GM06990 (cell line): ENCODE data around the gene COL9A3.

Experiments used
- DNase-seq: peaks from one replicate; pipeline ENCODE4 v3.0.0-alpha.2; 2011; ENCODE audit not compliant: insufficient read length; ENCODE audit errors: extremely low read depth
- H3K27me3 ChIP-seq: replicated peaks from 2 replicates; pipeline ENCODE4 v1.6.0; 2011; ENCODE audit warnings: low read length; ENCODE audit not compliant: control insufficient read depth, insufficient read depth
- H3K36me3 ChIP-seq: 2 replicates; pipeline ENCODE4 v1.5.1; 2011; ENCODE audit warnings: low read length; ENCODE audit not compliant: control insufficient read depth, insufficient read depth
- H3K4me3 ChIP-seq: replicated peaks from 2 replicates; pipeline ENCODE4 v1.5.1; 2011; ENCODE audit warnings: low read depth, mild to moderate bottlenecking, control low read depth, low read length
- CTCF ChIP-seq: IDR thresholded peaks from 2 replicates; pipeline ENCODE4 v1.5.1; 2011; ENCODE audit warnings: low read length, control low read depth, mild to moderate bottlenecking, inconsistent platforms; ENCODE audit not compliant: insufficient read depth, poor library complexity, severe bottlenecking

Gene COL9A3

GRCh38 chr20:62816884-62817873, at the start of gene COL9A3:
Gene COL9A3, plus strand, starts transcription at chr20:62817050. Its CDS starts 15 bp downstream, at chr20:62817065.
- Histone ChIP-seq H3K36me3 (peaks cover 4% of the 10 kb centered on the region), H3K4me3 (no peak within 1 kb of the TSS), H3K27me3 (no peaks in the 10 kb centered on the region; the same call in 1 of the 2 replicates)
- no peak for TF ChIP-seq CTCF
- no peak for DNase-seq

GRCh38 chr20:62768234-62768546, 48.7 kb upstream of the COL9A3 start:
- H3K36me3 ChIP-seq = no peaks in the 10 kb centered on the region
- H3K4me3 ChIP-seq = no peak overlapping the region
- DNase-seq = no peak
- TF ChIP-seq CTCF = no peak
- H3K27me3 ChIP-seq = peaks cover 2% of the 10 kb centered on the region

- DNase-seq = no peak
- Histone ChIP-seq H3K4me3 (no peak overlapping the region), H3K27me3 (peaks cover 2% of the 10 kb centered on the region), H3K36me3 (no peaks in the 10 kb centered on the region)
- TF ChIP-seq CTCF = no peak
These were observed 48.1 kb upstream of the COL9A3 start for GRCh38 chr20:62768551-62769287.

- no peak overlapping the region for H3K4me3 ChIP-seq
- H3K36me3 ChIP-seq = no peaks in the 10 kb centered on the region
- TF ChIP-seq CTCF = no peak
- no peak for DNase-seq
- peaks cover 2% of the 10 kb centered on the region for H3K27me3 ChIP-seq
These were observed 47.3 kb upstream of the COL9A3 start for GRCh38 chr20:62769346-62770071.

GRCh38 chr20:62770111-62770910, 46.5 kb upstream of the COL9A3 start:
- no peak for TF ChIP-seq CTCF
- Histone ChIP-seq H3K36me3 (no peaks in the 10 kb centered on the region), H3K4me3 (no peak overlapping the region), H3K27me3 (peaks cover 2% of the 10 kb centered on the region)
- no peak for DNase-seq
